HepG2 (cell line): Measurements from ENCODE around the gene HYOU1. TPM values are rescaled to one million over a fixed set of nuclear protein-coding genes. Genes with fewer than 3 reads are reported as not detected.

Source experiments
- ATAC-seq: fragments of 200-7000 bp; cut with Tn5 transposase; 3 replicates; pipeline ENCODE4 v1.9.1; 2020; ENCODE audit warnings: mild to moderate bottlenecking, moderate library complexity
- BruUV-seq: library from RNA; stranded (reverse); fragments of 400-500 nt; replicated peaks from 2 replicates; lab custom pipeline; 2021; lab: Mats Ljungman, UMichigan
- CTCF ChIA-PET: fragments of 300-600 bp; formaldehyde crosslinking; extraction: SDS; loops from one replicate; lab custom pipeline; 2021; ENCODE audit warnings: low total read pairs, inconsistent platforms, low intra/inter-chr PET ratio; lab: Yijun Ruan, JAX
- POLR2A ChIA-PET: fragments of 350-600 bp; sonication (Branson Sonifier 250); formaldehyde crosslinking; loops from one replicate; lab custom pipeline; 2020; ENCODE audit warnings: antibody characterized with exemption, inconsistent platforms; lab: Yijun Ruan, JAX
- DNase-seq: peaks from one replicate; pipeline ENCODE4 v3.0.0-alpha.2; 2015; ENCODE audit warnings: low spot score
- FAIRE-seq: peaks from 3 replicates; lab custom pipeline; 2011; peaks lifted over from hg19 to GRCh38; lab: Jason Lieb, UNC
- H2AFZ ChIP-seq: one replicate; pipeline ENCODE4 v1.6.1; 2011; ENCODE audit warnings: low read length, inconsistent platforms
- H3K27ac ChIP-seq: fragments of 300-600 bp; 3 replicates; pipeline ENCODE4 v1.8.0; 2011; ENCODE audit warnings: mixed run types, mild to moderate bottlenecking, mixed read lengths, low read length, inconsistent platforms; ENCODE audit not compliant: insufficient read depth; ENCODE audit errors: extremely low read length
- H3K27me3 ChIP-seq, 2 experiments: fragments of 200-600 bp in 1 of 2; 2 replicates in 1 of 2; 3 replicates in 1 of 2; pipeline versions ENCODE4 v1.6.0 to v1.8.0; 2011; ENCODE audit warnings: low read length in 2 of 2, mild to moderate bottlenecking in 2 of 2, moderate library complexity in 2 of 2, inconsistent platforms in 1 of 2; ENCODE audit not compliant: insufficient read depth in 2 of 2, control insufficient read depth in 1 of 2
- H3K36me3 ChIP-seq, 2 experiments: fragments of 200-600 bp in 1 of 2; replicated peaks in 1 of 2; 2 replicates in 1 of 2; 3 replicates in 1 of 2; pipeline versions ENCODE4 v1.5.1 to v1.8.0; 2011; ENCODE audit warnings: low read length in 2 of 2, inconsistent platforms in 1 of 2; ENCODE audit not compliant: insufficient read depth in 2 of 2, control insufficient read depth in 1 of 2
- H3K4me1 ChIP-seq: 2 replicates; pipeline ENCODE4 v1.5.1; 2012; ENCODE audit warnings: low read length, inconsistent platforms; ENCODE audit not compliant: insufficient read depth
- H3K4me2 ChIP-seq: 2 replicates; pipeline ENCODE4 v1.6.0; 2011; ENCODE audit warnings: low read depth, low read length, inconsistent platforms
- H3K4me3 ChIP-seq, 3 experiments: fragments of 200-600 bp in 1 of 3; sonication (generic), shearing (Covaris generic) in 1 of 3; replicated peaks in 1 of 3; 2 replicates each; pipeline ENCODE4 v1.5.1; 2011 to 2016; ENCODE audit warnings: low read length in 3 of 3, inconsistent platforms in 2 of 3, low read depth in 2 of 3, mild to moderate bottlenecking in 2 of 3, control low read depth in 1 of 3, mixed read lengths in 1 of 3; ENCODE audit not compliant: insufficient read depth in 1 of 3
- H3K79me2 ChIP-seq: one replicate; pipeline ENCODE4 v1.6.1; 2011; ENCODE audit warnings: low read length, inconsistent platforms; ENCODE audit not compliant: insufficient read depth
- H3K9ac ChIP-seq: 2 replicates; pipeline ENCODE4 v1.6.0; 2011; ENCODE audit warnings: mild to moderate bottlenecking, low read depth, low read length, inconsistent platforms; ENCODE audit not compliant: insufficient read depth
- H3K9me3 ChIP-seq: 2 replicates; pipeline ENCODE4 v1.5.1; 2012; ENCODE audit warnings: mild to moderate bottlenecking, low read length
- H4K20me1 ChIP-seq: 2 replicates; pipeline ENCODE4 v1.6.0; 2011; ENCODE audit warnings: inconsistent platforms, mild to moderate bottlenecking, low read length, moderate library complexity; ENCODE audit not compliant: insufficient read depth
- ARNT ChIP-seq: fragments of 450-650 bp; IDR thresholded peaks from 2 replicates; pipeline ENCODE4 v1.6.1; 2017
- FOXA1 ChIP-seq, 2 experiments: fragments of 450-650 bp in 1 of 2; sonication (generic) in 1 of 2; formaldehyde crosslinking in 1 of 2; IDR thresholded peaks; 2 replicates each; pipeline versions ENCODE4 v1.4.0 to v1.6.1; 2016 to 2020; ENCODE audit warnings: missing genetic modification reagents in 1 of 2
- JDP2 ChIP-seq: sonication (generic); formaldehyde crosslinking; IDR thresholded peaks from 2 replicates; pipeline ENCODE4 v1.8.1; 2022; ENCODE audit warnings: missing genetic modification reagents, borderline replicate concordance
- PHF8 ChIP-seq: sonication (generic); formaldehyde crosslinking; IDR thresholded peaks from 2 replicates; pipeline ENCODE4 v1.5.0; 2020; ENCODE audit warnings: missing genetic modification reagents
- RAD21 ChIP-seq: fragments of 450-650 bp; formaldehyde crosslinking; IDR thresholded peaks from 2 replicates; pipeline ENCODE4 v1.5.0; 2020; ENCODE audit warnings: mild to moderate bottlenecking
- ZBTB42 ChIP-seq: sonication (generic); formaldehyde crosslinking; IDR thresholded peaks from 2 replicates; pipeline ENCODE4 v1.5.0; 2020; ENCODE audit warnings: mild to moderate bottlenecking, missing genetic modification reagents
- ZFP82 ChIP-seq: sonication (generic); formaldehyde crosslinking; IDR thresholded peaks from 2 replicates; pipeline ENCODE4 v1.5.1; 2020; ENCODE audit warnings: mild to moderate bottlenecking, missing genetic modification reagents, borderline replicate concordance
- ZFP90 ChIP-seq: sonication (generic); formaldehyde crosslinking; IDR thresholded peaks from 2 replicates; pipeline ENCODE4 v1.8.0; 2022; ENCODE audit warnings: missing genetic modification reagents, mild to moderate bottlenecking, inconsistent platforms, borderline replicate concordance
- ZNF446 ChIP-seq: sonication (generic); formaldehyde crosslinking; IDR thresholded peaks from 2 replicates; pipeline ENCODE4 v1.5.0; 2020; ENCODE audit warnings: mild to moderate bottlenecking, missing genetic modification reagents
- ZNF562 ChIP-seq: sonication (generic); formaldehyde crosslinking; IDR thresholded peaks from 2 replicates; pipeline ENCODE4 v1.8.0; 2022; ENCODE audit warnings: missing genetic modification reagents, borderline replicate concordance
- ZNF569 ChIP-seq: sonication (generic); formaldehyde crosslinking; IDR thresholded peaks from 2 replicates; pipeline ENCODE4 v1.5.0; 2020; ENCODE audit warnings: mild to moderate bottlenecking, missing genetic modification reagents, moderate library complexity, borderline replicate concordance
- WGBS: methylation state at CpG from one replicate; pipeline ENCODE4 v1.1.6; 2017; ENCODE audit warnings: low lambda C conversion rate; 5-methylcytosine and 5-hydroxymethylcytosine counted together
- in situ Hi-C: cut with HindIII; loops from 2 replicates; pipeline ENCODE4 v1.10.0; 2017; ENCODE audit warnings: low pct_unique_long_range_greater_than_20kb; ENCODE audit not compliant: extremely low pct_ligation_motif_present
- intact Hi-C: fragments of 100-400 bp; cut with micrococcal nuclease; formaldehyde crosslinking; loops from one replicate; pipeline ENCODE4 v1.10.0; 2022; ENCODE audit not compliant: unreplicated experiment
- polyA plus RNA-seq, 8 experiments: library from polyadenylated mRNA; depleted of rRNA in 3 of 8; stranded (reverse) in 7 of 8; unstranded in 1 of 8; fragments of >200 nt; fragmentation: Illumina TruSeq in 4 of 8; extraction: Trizol in 4 of 8; gene quantifications; 2 replicates each; pipeline versions ENCODE4 v1.2.1 to v1.2.3, GENCODE V29; 2011 to 2016; ENCODE audit warnings: low read depth in 4 of 8, missing spikeins in 1 of 8, mixed read lengths in 1 of 8; ENCODE audit not compliant: insufficient read depth in 1 of 8
- total RNA-seq, 5 experiments: library from RNA; depleted of rRNA; stranded (reverse); fragments of >200 nt; fragmentation: Illumina TruSeq; extraction: Trizol; gene quantifications; 2 replicates each; pipeline ENCODE4 v1.2.3, GENCODE V29; 2016; ENCODE audit warnings: low read depth in 1 of 5
- TF ChIP-seq, protein P1 (sequence below): sonication (generic); formaldehyde crosslinking; IDR thresholded peaks from 2 replicates; pipeline ENCODE4 v1.5.0; 2020; ENCODE audit warnings: missing genetic modification reagents
- TF ChIP-seq, protein P2 (sequence below): sonication (generic); formaldehyde crosslinking; IDR thresholded peaks from 2 replicates; pipeline ENCODE4 v1.4.0; 2020; ENCODE audit warnings: missing genetic modification reagents
- TF ChIP-seq, protein P3 (sequence below): sonication (generic); formaldehyde crosslinking; conservative IDR thresholded peaks from 2 replicates; pipeline ENCODE4 v1.8.0; 2022; ENCODE audit warnings: mild to moderate bottlenecking, moderate library complexity, missing genetic modification reagents
- TF ChIP-seq, protein P4 (sequence below): IDR thresholded peaks from 2 replicates; pipeline ENCODE4 v1.6.1; 2012; ENCODE audit warnings: low read length, improper control_type of control experiment

Gene HYOU1
- total and polyA plus RNA-seq, 2 of the 13 experiments (the other 11 are each of a cell fraction or from before 2014, with no cell fraction given), result 127 to 155 TPM

DNA sequence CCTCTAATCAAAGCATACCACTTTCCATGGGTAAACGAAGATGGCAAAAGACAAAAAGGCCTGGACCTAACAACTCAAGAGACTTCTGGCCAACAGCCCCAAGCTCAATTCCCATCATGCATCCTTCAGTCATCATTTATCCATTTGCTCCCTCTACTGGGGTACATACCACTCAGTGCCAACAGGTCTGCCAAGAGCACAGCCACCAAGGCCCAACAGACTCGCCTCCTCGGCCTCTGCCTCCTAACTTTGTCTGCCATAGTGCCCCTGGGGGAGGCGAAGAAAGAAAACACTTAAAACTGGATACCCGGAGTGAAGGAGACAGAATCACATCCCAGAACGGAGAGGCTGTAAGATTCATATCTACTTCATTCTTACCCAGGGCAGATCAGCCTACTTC, 1.1 kb downstream of the HYOU1 start (continued):
- TF ChIP-seq, protein P1, sequence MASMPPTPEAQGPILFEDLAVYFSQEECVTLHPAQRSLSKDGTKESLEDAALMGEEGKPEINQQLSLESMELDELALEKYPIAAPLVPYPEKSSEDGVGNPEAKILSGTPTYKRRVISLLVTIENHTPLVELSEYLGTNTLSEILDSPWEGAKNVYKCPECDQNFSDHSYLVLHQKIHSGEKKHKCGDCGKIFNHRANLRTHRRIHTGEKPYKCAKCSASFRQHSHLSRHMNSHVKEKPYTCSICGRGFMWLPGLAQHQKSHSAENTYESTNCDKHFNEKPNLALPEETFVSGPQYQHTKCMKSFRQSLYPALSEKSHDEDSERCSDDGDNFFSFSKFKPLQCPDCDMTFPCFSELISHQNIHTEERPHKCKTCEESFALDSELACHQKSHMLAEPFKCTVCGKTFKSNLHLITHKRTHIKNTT (CRISPR knock-in tag), result no peak
- TF ChIP-seq PHF8 (CRISPR knock-in tag) (0 out of 2 replicates have a peak, but pooled peaks have one; percentile 4), ZFP82 (CRISPR knock-in tag) (no peak), FOXA1 (IDR thresholded peaks at IDR 0.05) (no peak), FOXA1 (CRISPR knock-in tag; IDR thresholded peaks at IDR 0.05) (no peak), ZNF446 (CRISPR knock-in tag) (no peak)

DNA sequence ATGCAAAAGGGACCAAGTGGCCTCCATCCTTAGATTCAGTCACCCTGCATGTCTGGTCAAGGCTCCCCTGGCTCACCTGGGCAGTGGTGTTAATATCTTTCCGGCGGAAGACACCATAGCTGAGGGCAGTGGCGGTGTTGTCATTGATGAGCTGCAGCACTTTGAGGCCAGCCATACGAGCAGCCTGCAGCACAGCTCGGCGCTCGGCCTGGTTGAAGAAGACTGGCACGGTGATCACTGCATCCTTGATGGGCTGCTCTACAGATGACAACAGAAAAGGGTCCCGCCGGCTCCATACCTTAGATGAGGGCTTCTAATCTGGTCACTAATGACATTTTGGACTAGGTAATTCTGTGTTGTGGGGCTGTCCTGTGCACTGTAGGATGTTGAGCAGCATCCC, 2.6 kb downstream of the HYOU1 start:
- no peaks in the 10 kb centered on the region for H3K27me3 ChIP-seq
- intact Hi-C loops, result no loop called here
- H3K9ac ChIP-seq, result no peak overlapping the region
- POLR2A ChIA-PET, result interaction anchor here (1.1 to 1.4 kb wide), 3 partner anchors 36 to 40 kb away, joined by 3 to 4 read pairs (median 3); partner anchors contain the start of genes RPS25 and TRAPPC4
- in situ Hi-C loops, result no loop called here
- no peak for ATAC-seq
- no peak overlapping the region for H3K4me2 ChIP-seq
- H3K36me3 ChIP-seq, result peaks cover 36 to 53% of the 10 kb centered on the region in 2 experiments
- peaks cover 3% of the 10 kb centered on the region; the same call in 1 of the 2 replicates for H4K20me1 ChIP-seq
- CTCF ChIA-PET, result no interaction called here
- FAIRE-seq, result no peak
- no peak overlapping the region for H3K27ac ChIP-seq
- WGBS, result 100% methylated on average over 10 of the region's 10 CpGs
- BruUV-seq, result no TSS peak
- DNase-seq, result no peak
- H3K9me3 ChIP-seq, result no peaks in the 10 kb centered on the region
- H2AFZ ChIP-seq, result no peak overlapping the region
- peaks cover 23% of the 10 kb centered on the region for H3K4me1 ChIP-seq
- peaks cover 25% of the 10 kb centered on the region for H3K79me2 ChIP-seq
- no peak overlapping the region for H3K4me3 ChIP-seq
- TF ChIP-seq ZFP90 (no peak), ZNF569 (CRISPR knock-in tag) (no peak), ZNF562 (no peak), RAD21 (CRISPR knock-in tag) (no peak), ZBTB42 (CRISPR knock-in tag) (no peak), JDP2 (CRISPR knock-in tag) (no peak), ARNT (no peak)
- TF ChIP-seq, protein P2, sequence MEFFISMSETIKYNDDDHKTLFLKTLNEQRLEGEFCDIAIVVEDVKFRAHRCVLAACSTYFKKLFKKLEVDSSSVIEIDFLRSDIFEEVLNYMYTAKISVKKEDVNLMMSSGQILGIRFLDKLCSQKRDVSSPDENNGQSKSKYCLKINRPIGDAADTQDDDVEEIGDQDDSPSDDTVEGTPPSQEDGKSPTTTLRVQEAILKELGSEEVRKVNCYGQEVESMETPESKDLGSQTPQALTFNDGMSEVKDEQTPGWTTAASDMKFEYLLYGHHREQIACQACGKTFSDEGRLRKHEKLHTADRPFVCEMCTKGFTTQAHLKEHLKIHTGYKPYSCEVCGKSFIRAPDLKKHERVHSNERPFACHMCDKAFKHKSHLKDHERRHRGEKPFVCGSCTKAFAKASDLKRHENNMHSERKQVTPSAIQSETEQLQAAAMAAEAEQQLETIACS (CRISPR knock-in tag), result no peak
- TF ChIP-seq, protein P3, sequence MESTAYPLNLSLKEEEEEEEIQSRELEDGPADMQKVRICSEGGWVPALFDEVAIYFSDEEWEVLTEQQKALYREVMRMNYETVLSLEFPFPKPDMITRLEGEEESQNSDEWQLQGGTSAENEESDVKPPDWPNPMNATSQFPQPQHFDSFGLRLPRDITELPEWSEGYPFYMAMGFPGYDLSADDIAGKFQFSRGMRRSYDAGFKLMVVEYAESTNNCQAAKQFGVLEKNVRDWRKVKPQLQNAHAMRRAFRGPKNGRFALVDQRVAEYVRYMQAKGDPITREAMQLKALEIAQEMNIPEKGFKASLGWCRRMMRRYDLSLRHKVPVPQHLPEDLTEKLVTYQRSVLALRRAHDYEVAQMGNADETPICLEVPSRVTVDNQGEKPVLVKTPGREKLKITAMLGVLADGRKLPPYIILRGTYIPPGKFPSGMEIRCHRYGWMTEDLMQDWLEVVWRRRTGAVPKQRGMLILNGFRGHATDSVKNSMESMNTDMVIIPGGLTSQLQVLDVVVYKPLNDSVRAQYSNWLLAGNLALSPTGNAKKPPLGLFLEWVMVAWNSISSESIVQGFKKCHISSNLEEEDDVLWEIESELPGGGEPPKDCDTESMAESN (CRISPR knock-in tag), result no peak
- TF ChIP-seq, protein P4, sequence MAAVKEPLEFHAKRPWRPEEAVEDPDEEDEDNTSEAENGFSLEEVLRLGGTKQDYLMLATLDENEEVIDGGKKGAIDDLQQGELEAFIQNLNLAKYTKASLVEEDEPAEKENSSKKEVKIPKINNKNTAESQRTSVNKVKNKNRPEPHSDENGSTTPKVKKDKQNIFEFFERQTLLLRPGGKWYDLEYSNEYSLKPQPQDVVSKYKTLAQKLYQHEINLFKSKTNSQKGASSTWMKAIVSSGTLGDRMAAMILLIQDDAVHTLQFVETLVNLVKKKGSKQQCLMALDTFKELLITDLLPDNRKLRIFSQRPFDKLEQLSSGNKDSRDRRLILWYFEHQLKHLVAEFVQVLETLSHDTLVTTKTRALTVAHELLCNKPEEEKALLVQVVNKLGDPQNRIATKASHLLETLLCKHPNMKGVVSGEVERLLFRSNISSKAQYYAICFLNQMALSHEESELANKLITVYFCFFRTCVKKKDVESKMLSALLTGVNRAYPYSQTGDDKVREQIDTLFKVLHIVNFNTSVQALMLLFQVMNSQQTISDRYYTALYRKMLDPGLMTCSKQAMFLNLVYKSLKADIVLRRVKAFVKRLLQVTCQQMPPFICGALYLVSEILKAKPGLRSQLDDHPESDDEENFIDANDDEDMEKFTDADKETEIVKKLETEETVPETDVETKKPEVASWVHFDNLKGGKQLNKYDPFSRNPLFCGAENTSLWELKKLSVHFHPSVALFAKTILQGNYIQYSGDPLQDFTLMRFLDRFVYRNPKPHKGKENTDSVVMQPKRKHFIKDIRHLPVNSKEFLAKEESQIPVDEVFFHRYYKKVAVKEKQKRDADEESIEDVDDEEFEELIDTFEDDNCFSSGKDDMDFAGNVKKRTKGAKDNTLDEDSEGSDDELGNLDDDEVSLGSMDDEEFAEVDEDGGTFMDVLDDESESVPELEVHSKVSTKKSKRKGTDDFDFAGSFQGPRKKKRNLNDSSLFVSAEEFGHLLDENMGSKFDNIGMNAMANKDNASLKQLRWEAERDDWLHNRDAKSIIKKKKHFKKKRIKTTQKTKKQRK, result no peak
